HepG2 (cell line): ENCODE measurements around the gene C10orf143. TPM values are rescaled to one million over a fixed set of nuclear protein-coding genes. Genes with fewer than 3 reads are reported as not detected.

Source experiments
- ATAC-seq: fragments of 200-7000 bp; cut with Tn5 transposase; 3 replicates; pipeline ENCODE4 v1.9.1; 2020; ENCODE audit warnings: mild to moderate bottlenecking, moderate library complexity
- BruUV-seq: library from RNA; stranded (reverse); fragments of 400-500 nt; replicated peaks from 2 replicates; lab custom pipeline; 2021; lab: Mats Ljungman, UMichigan
- CTCF ChIA-PET: fragments of 300-600 bp; formaldehyde crosslinking; extraction: SDS; loops from one replicate; lab custom pipeline; 2021; ENCODE audit warnings: low total read pairs, inconsistent platforms, low intra/inter-chr PET ratio; lab: Yijun Ruan, JAX
- POLR2A ChIA-PET: fragments of 350-600 bp; sonication (Branson Sonifier 250); formaldehyde crosslinking; loops from one replicate; lab custom pipeline; 2020; ENCODE audit warnings: antibody characterized with exemption, inconsistent platforms; lab: Yijun Ruan, JAX
- DNase-seq: peaks from one replicate; pipeline ENCODE4 v3.0.0-alpha.2; 2015; ENCODE audit warnings: low spot score
- FAIRE-seq: peaks from 3 replicates; lab custom pipeline; 2011; peaks lifted over from hg19 to GRCh38; lab: Jason Lieb, UNC
- H2AFZ ChIP-seq: one replicate; pipeline ENCODE4 v1.6.1; 2011; ENCODE audit warnings: low read length, inconsistent platforms
- H3K27ac ChIP-seq: fragments of 300-600 bp; 3 replicates; pipeline ENCODE4 v1.8.0; 2011; ENCODE audit warnings: mixed run types, mild to moderate bottlenecking, mixed read lengths, low read length, inconsistent platforms; ENCODE audit not compliant: insufficient read depth; ENCODE audit errors: extremely low read length
- H3K27me3 ChIP-seq, 2 experiments: fragments of 200-600 bp in 1 of 2; 2 replicates in 1 of 2; 3 replicates in 1 of 2; pipeline versions ENCODE4 v1.6.0 to v1.8.0; 2011; ENCODE audit warnings: low read length in 2 of 2, mild to moderate bottlenecking in 2 of 2, moderate library complexity in 2 of 2, inconsistent platforms in 1 of 2; ENCODE audit not compliant: insufficient read depth in 2 of 2, control insufficient read depth in 1 of 2
- H3K36me3 ChIP-seq, 2 experiments: fragments of 200-600 bp in 1 of 2; replicated peaks in 1 of 2; 2 replicates in 1 of 2; 3 replicates in 1 of 2; pipeline versions ENCODE4 v1.5.1 to v1.8.0; 2011; ENCODE audit warnings: low read length in 2 of 2, inconsistent platforms in 1 of 2; ENCODE audit not compliant: insufficient read depth in 2 of 2, control insufficient read depth in 1 of 2
- H3K4me1 ChIP-seq: 2 replicates; pipeline ENCODE4 v1.5.1; 2012; ENCODE audit warnings: low read length, inconsistent platforms; ENCODE audit not compliant: insufficient read depth
- H3K4me2 ChIP-seq: 2 replicates; pipeline ENCODE4 v1.6.0; 2011; ENCODE audit warnings: low read depth, low read length, inconsistent platforms
- H3K4me3 ChIP-seq, 3 experiments: fragments of 200-600 bp in 1 of 3; sonication (generic), shearing (Covaris generic) in 1 of 3; replicated peaks in 1 of 3; 2 replicates each; pipeline ENCODE4 v1.5.1; 2011 to 2016; ENCODE audit warnings: low read length in 3 of 3, inconsistent platforms in 2 of 3, low read depth in 2 of 3, mild to moderate bottlenecking in 2 of 3, control low read depth in 1 of 3, mixed read lengths in 1 of 3; ENCODE audit not compliant: insufficient read depth in 1 of 3
- H3K79me2 ChIP-seq: one replicate; pipeline ENCODE4 v1.6.1; 2011; ENCODE audit warnings: low read length, inconsistent platforms; ENCODE audit not compliant: insufficient read depth
- H3K9ac ChIP-seq: 2 replicates; pipeline ENCODE4 v1.6.0; 2011; ENCODE audit warnings: mild to moderate bottlenecking, low read depth, low read length, inconsistent platforms; ENCODE audit not compliant: insufficient read depth
- H3K9me3 ChIP-seq: 2 replicates; pipeline ENCODE4 v1.5.1; 2012; ENCODE audit warnings: mild to moderate bottlenecking, low read length
- H4K20me1 ChIP-seq: 2 replicates; pipeline ENCODE4 v1.6.0; 2011; ENCODE audit warnings: inconsistent platforms, mild to moderate bottlenecking, low read length, moderate library complexity; ENCODE audit not compliant: insufficient read depth
- KDM5B ChIP-seq: sonication (generic); formaldehyde crosslinking; IDR thresholded peaks from 2 replicates; pipeline ENCODE4 v1.4.0; 2020; ENCODE audit warnings: missing genetic modification reagents, mild to moderate bottlenecking, borderline replicate concordance
- ZNF607 ChIP-seq: sonication (generic); formaldehyde crosslinking; IDR thresholded peaks from 2 replicates; pipeline ENCODE4 v1.5.1; 2020; ENCODE audit warnings: missing genetic modification reagents, mild to moderate bottlenecking, borderline replicate concordance
- ZNF891 ChIP-seq: sonication (generic); formaldehyde crosslinking; IDR thresholded peaks from 2 replicates; pipeline ENCODE4 v1.5.0; 2020; ENCODE audit warnings: mild to moderate bottlenecking, missing genetic modification reagents
- WGBS: methylation state at CpG from one replicate; pipeline ENCODE4 v1.1.6; 2017; ENCODE audit warnings: low lambda C conversion rate; 5-methylcytosine and 5-hydroxymethylcytosine counted together
- in situ Hi-C: cut with HindIII; loops from 2 replicates; pipeline ENCODE4 v1.10.0; 2017; ENCODE audit warnings: low pct_unique_long_range_greater_than_20kb; ENCODE audit not compliant: extremely low pct_ligation_motif_present
- intact Hi-C: fragments of 100-400 bp; cut with micrococcal nuclease; formaldehyde crosslinking; loops from one replicate; pipeline ENCODE4 v1.10.0; 2022; ENCODE audit not compliant: unreplicated experiment
- polyA plus RNA-seq, 8 experiments: library from polyadenylated mRNA; depleted of rRNA in 3 of 8; stranded (reverse) in 7 of 8; unstranded in 1 of 8; fragments of >200 nt; fragmentation: Illumina TruSeq in 4 of 8; extraction: Trizol in 4 of 8; gene quantifications; 2 replicates each; pipeline versions ENCODE4 v1.2.1 to v1.2.3, GENCODE V29; 2011 to 2016; ENCODE audit warnings: low read depth in 4 of 8, missing spikeins in 1 of 8, mixed read lengths in 1 of 8; ENCODE audit not compliant: insufficient read depth in 1 of 8
- total RNA-seq, 5 experiments: library from RNA; depleted of rRNA; stranded (reverse); fragments of >200 nt; fragmentation: Illumina TruSeq; extraction: Trizol; gene quantifications; 2 replicates each; pipeline ENCODE4 v1.2.3, GENCODE V29; 2016; ENCODE audit warnings: low read depth in 1 of 5
- TF ChIP-seq, protein P1 (sequence below): sonication (generic); formaldehyde crosslinking; IDR thresholded peaks from 2 replicates; pipeline ENCODE4 v1.8.0; 2022; ENCODE audit warnings: low read depth, missing genetic modification reagents
- TF ChIP-seq, protein P2 (sequence below): sonication (generic); formaldehyde crosslinking; IDR thresholded peaks from 2 replicates; pipeline ENCODE4 v1.8.1; 2023; ENCODE audit warnings: mild to moderate bottlenecking, inconsistent platforms, moderate library complexity, missing genetic modification reagents, borderline replicate concordance
- TF ChIP-seq, protein P3 (sequence below): sonication (generic); formaldehyde crosslinking; IDR thresholded peaks from 2 replicates; pipeline ENCODE4 v1.5.1; 2020; ENCODE audit warnings: mild to moderate bottlenecking, missing genetic modification reagents, borderline replicate concordance

Gene C10orf143
- total and polyA plus RNA-seq, 2 of the 13 experiments (the other 11 are each of a cell fraction or from before 2014, with no cell fraction given), result 0.21 to 0.91 TPM

DNA sequence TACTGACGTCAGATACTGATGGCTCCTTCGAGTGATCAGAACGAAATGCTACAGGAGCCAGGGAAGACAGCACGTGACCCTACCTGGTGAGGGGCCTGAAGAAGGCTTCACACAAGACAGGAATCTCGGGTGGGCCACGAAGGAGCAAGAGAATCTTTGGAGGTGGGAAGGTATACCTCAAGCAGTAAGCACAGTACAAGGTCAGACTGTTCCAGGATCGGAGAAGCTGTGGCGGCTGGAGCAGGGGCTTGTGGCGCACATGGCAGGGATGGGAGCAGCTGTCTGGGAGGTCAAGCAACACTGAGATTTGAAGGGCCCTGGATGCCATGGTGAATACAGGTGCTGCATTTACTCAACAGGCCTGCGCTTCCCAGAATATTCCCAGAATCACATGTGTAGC is 45.4 kb downstream of the C10orf143 start:
- H3K4me3 ChIP-seq, result no peak overlapping the region
- H3K4me2 ChIP-seq, result no peak overlapping the region
- no peak for FAIRE-seq
- ChIA-PET POLR2A (no interaction called here), CTCF (no interaction called here)
- H2AFZ ChIP-seq, result no peak overlapping the region
- WGBS, result 29% methylated on average over 9 of the region's 10 CpGs
- H3K79me2 ChIP-seq, result no peaks in the 10 kb centered on the region
- H4K20me1 ChIP-seq, result no peaks in the 10 kb centered on the region
- no TSS peak for BruUV-seq
- H3K4me1 ChIP-seq, result no peaks in the 10 kb centered on the region
- no peaks in the 10 kb centered on the region for H3K36me3 ChIP-seq
- no peak overlapping the region for H3K27ac ChIP-seq
- no peak for TF ChIP-seq ZNF607 (CRISPR knock-in tag)
- TF ChIP-seq, protein P1, sequence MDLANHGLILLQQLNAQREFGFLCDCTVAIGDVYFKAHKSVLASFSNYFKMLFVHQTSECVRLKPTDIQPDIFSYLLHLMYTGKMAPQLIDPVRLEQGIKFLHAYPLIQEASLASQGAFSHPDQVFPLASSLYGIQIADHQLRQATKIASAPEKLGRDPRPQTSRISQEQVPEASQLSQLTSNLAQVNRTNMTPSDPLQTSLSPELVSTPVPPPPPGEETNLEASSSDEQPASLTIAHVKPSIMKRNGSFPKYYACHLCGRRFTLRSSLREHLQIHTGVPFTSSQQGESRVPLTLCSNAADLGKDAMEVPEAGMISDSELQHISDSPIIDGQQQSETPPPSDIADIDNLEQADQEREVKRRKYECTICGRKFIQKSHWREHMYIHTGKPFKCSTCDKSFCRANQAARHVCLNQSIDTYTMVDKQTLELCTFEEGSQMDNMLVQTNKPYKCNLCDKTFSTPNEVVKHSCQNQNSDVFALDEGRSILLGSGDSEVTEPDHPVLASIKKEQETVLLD (CRISPR knock-in tag), result no peak
- TF ChIP-seq KDM5B (CRISPR knock-in tag), result no peak
- TF ChIP-seq, protein P2, sequence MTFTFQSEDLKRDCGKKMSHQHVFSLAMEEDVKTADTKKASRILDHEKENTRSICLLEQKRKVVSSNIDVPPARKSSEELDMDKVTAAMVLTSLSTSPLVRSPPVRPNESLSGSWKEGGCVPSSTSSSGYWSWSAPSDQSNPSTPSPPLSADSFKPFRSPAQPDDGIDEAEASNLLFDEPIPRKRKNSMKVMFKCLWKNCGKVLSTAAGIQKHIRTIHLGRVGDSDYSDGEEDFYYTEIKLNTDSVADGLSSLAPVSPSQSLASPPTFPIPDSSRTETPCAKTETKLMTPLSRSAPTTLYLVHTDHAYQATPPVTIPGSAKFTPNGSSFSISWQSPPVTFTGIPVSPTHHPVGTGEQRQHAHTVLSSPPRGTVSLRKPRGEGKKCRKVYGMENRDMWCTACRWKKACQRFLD (CRISPR knock-in tag), result no peak
- TF ChIP-seq, protein P3, sequence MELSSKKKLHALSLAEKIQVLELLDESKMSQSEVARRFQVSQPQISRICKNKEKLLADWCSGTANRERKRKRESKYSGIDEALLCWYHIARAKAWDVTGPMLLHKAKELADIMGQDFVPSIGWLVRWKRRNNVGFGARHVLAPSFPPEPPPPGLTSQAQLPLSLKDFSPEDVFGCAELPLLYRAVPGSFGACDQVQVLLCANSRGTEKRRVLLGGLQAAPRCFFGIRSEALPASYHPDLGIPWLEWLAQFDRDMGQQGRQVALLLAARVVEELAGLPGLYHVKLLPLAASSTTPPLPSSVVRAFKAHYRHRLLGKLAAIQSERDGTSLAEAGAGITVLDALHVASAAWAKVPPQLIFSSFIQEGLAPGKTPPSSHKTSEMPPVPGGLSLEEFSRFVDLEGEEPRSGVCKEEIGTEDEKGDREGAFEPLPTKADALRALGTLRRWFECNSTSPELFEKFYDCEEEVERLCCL (CRISPR knock-in tag), result no peak
- TF ChIP-seq ZNF891, result no peak
- TF ChIP-seq, all 625 proteins: peak for 0
- Histone ChIP-seq H3K9me3 (no peaks in the 10 kb centered on the region), H3K27me3 (no peaks in the 10 kb centered on the region; a peak in 1 of 5 replicates), H3K9ac (no peak overlapping the region)
- no peak for ATAC-seq
- DNase-seq, result no peak
- in situ Hi-C loops, result no loop called here
- intact Hi-C loops, result no loop called here
